SK-N-SH (cell line): Measurements from ENCODE around the gene DENND5A. TPM values are rescaled to one million over a fixed set of nuclear protein-coding genes. Genes with fewer than 3 reads are reported as not detected.

Experiments
- CTCF ChIA-PET: fragments of 300-600, 350-600 bp; formaldehyde crosslinking; extraction: SDS; loops from one replicate; lab custom pipeline; 2021; lab: Yijun Ruan, JAX
- POLR2A ChIA-PET: fragments of 350-600 bp; sonication (Branson Sonifier 250); formaldehyde crosslinking; extraction: SDS; loops from one replicate; lab custom pipeline; 2020; ENCODE audit warnings: antibody characterized with exemption, inconsistent platforms; lab: Yijun Ruan, JAX
- DNase-seq: peaks from one replicate; pipeline ENCODE4 v3.0.0; 2012
- H2AFZ ChIP-seq: fragments of 200-600 bp; sonication (generic); 2 replicates; pipeline ENCODE4 v1.8.1; 2016; ENCODE audit warnings: antibody characterized with exemption, mild to moderate bottlenecking, low read depth
- H3F3A ChIP-seq: fragments of 200-600 bp; sonication (generic); replicated peaks from 2 replicates; pipeline ENCODE3; 2016; ENCODE audit warnings: antibody characterized with exemption, mild to moderate bottlenecking; ENCODE audit not compliant: insufficient read depth
- H3K27ac ChIP-seq, 2 experiments: fragments of 200-500 bp in 1 of 2; fragments of 200-600 bp in 1 of 2; sonication (Bioruptor generic) in 1 of 2; sonication (generic), shearing (Covaris generic) in 1 of 2; 2 replicates each; pipeline versions ENCODE4 v1.5.1 to v1.6.1; 2014 to 2016; ENCODE audit warnings: low read depth in 2 of 2, inconsistent platforms in 1 of 2, low read length in 1 of 2, mild to moderate bottlenecking in 1 of 2, mixed read lengths in 1 of 2
- H3K27me3 ChIP-seq: fragments of 200-600 bp; sonication (generic), shearing (Covaris generic); 2 replicates; pipeline ENCODE4 v1.6.1; 2016; ENCODE audit warnings: mixed run types; ENCODE audit not compliant: insufficient read depth
- H3K36me3 ChIP-seq, 2 experiments: fragments of 200-500 bp in 1 of 2; fragments of 200-600 bp in 1 of 2; sonication (Bioruptor generic) in 1 of 2; sonication (generic) in 1 of 2; replicated peaks in 1 of 2; 2 replicates each; pipeline versions ENCODE3 to v1.5.1; 2014 to 2016; ENCODE audit warnings: low read length in 1 of 2, mild to moderate bottlenecking in 1 of 2; ENCODE audit not compliant: insufficient read depth in 2 of 2, control insufficient read depth in 1 of 2
- H3K4me1 ChIP-seq, 2 experiments: fragments of 200-500 bp in 1 of 2; fragments of 200-600 bp in 1 of 2; sonication (Bioruptor generic) in 1 of 2; sonication (generic), shearing (Covaris generic) in 1 of 2; 2 replicates each; pipeline versions ENCODE4 v1.5.1 to v1.6.1; 2014 to 2016; ENCODE audit warnings: low read depth in 1 of 2, low read length in 1 of 2, mixed run types in 1 of 2; ENCODE audit not compliant: insufficient read depth in 2 of 2, control insufficient read depth in 1 of 2
- H3K4me2 ChIP-seq: fragments of 200-600 bp; sonication (generic), shearing (Covaris generic); 2 replicates; pipeline ENCODE4 v1.6.1; 2017; ENCODE audit warnings: mixed run types
- H3K4me3 ChIP-seq, 2 experiments: fragments of 200-500 bp in 1 of 2; fragments of 200-600 bp in 1 of 2; sonication (Bioruptor generic) in 1 of 2; sonication (generic), shearing (Covaris generic) in 1 of 2; 2 replicates each; pipeline versions ENCODE4 v1.5.1 to v1.8.1; 2014 to 2016; ENCODE audit warnings: low read depth in 2 of 2, inconsistent platforms in 1 of 2, low read length in 1 of 2, mild to moderate bottlenecking in 1 of 2, mixed read lengths in 1 of 2, moderate library complexity in 1 of 2
- H3K79me2 ChIP-seq: fragments of 200-600 bp; sonication (generic); 2 replicates; pipeline ENCODE4 v1.8.1; 2017; ENCODE audit warnings: mild to moderate bottlenecking; ENCODE audit not compliant: insufficient read depth
- H3K9ac ChIP-seq: fragments of 200-600 bp; sonication (generic); 2 replicates; pipeline ENCODE4 v1.6.1; 2017; ENCODE audit warnings: mixed run types
- H3K9me2 ChIP-seq: fragments of 200-600 bp; sonication (generic); 2 replicates; pipeline ENCODE4 v1.6.1; 2017; ENCODE audit warnings: mixed run types
- H3K9me3 ChIP-seq: fragments of 200-600 bp; sonication (generic); 2 replicates; pipeline ENCODE4 v1.6.1; 2017; ENCODE audit warnings: mixed run types, mild to moderate bottlenecking, moderate library complexity
- H4K20me1 ChIP-seq: fragments of 200-600 bp; sonication (generic); 2 replicates; pipeline ENCODE4 v1.6.1; 2017; ENCODE audit warnings: mild to moderate bottlenecking, mixed run types; ENCODE audit not compliant: insufficient read depth
- CTCF ChIP-seq: fragments of 200-600 bp; sonication (generic); IDR thresholded peaks from 2 replicates; pipeline ENCODE4 v1.6.1; 2017; ENCODE audit warnings: antibody characterized with exemption, mild to moderate bottlenecking, moderate library complexity
- FOSL2 ChIP-seq: IDR thresholded peaks from 2 replicates; pipeline ENCODE4 v1.4.0; 2012; ENCODE audit warnings: low read depth, mild to moderate bottlenecking, moderate library complexity, borderline replicate concordance
- GABPA ChIP-seq: IDR thresholded peaks from 2 replicates; pipeline ENCODE4 v1.4.0; 2012; ENCODE audit warnings: low read depth, mild to moderate bottlenecking
- JUND ChIP-seq: IDR thresholded peaks from 2 replicates; pipeline ENCODE4 v1.4.0; 2012
- MEF2A ChIP-seq: IDR thresholded peaks from 2 replicates; pipeline ENCODE4 v1.4.0; 2012; ENCODE audit warnings: low read depth, borderline replicate concordance
- NFIC ChIP-seq: IDR thresholded peaks from 2 replicates; pipeline ENCODE4 v1.4.0; 2012; ENCODE audit warnings: borderline replicate concordance
- PBX3 ChIP-seq: IDR thresholded peaks from 2 replicates; pipeline ENCODE4; 2012
- RAD21 ChIP-seq: IDR thresholded peaks from 2 replicates; pipeline ENCODE4 v1.6.1; 2012; ENCODE audit warnings: mild to moderate bottlenecking, low read length
- RXRA ChIP-seq: IDR thresholded peaks from 2 replicates; pipeline ENCODE4 v1.4.0; 2012; ENCODE audit warnings: low read depth, mild to moderate bottlenecking, borderline replicate concordance
- SIN3A ChIP-seq: IDR thresholded peaks from 2 replicates; pipeline ENCODE4 v1.6.1; 2012; ENCODE audit warnings: low read depth, mild to moderate bottlenecking, low read length, moderate library complexity, borderline replicate concordance
- USF1 ChIP-seq: IDR thresholded peaks from 2 replicates; pipeline ENCODE4 v1.4.0; 2012; ENCODE audit warnings: low read depth, borderline replicate concordance
- YY1 ChIP-seq: IDR thresholded peaks from 2 replicates; pipeline ENCODE4 v1.4.0; 2012; ENCODE audit warnings: low read depth, mild to moderate bottlenecking
- ZBTB33 ChIP-seq: IDR thresholded peaks from 2 replicates; pipeline ENCODE4 v1.4.0; 2012; ENCODE audit warnings: low read depth, borderline replicate concordance
- polyA plus RNA-seq, 3 experiments: library from polyadenylated mRNA; depleted of rRNA; stranded (reverse); fragments of >200 nt; gene quantifications; 2 replicates each; pipeline ENCODE4 v1.2.3, GENCODE V29; 2012

Gene DENND5A
- polyA plus RNA-seq, 1 of the 3 experiments (the other 2 are of a cell fraction): 110 TPM

- Histone ChIP-seq H3K4me3 (no peak overlapping the region), H3K9ac (no peak overlapping the region), H3F3A (peaks cover 44% of the 10 kb centered on the region), H3K4me2 (no peak overlapping the region), H3K27ac (peak overlapping the region; percentile 20 to 70; a peak in 3 of 4 replicates), H2AFZ (no peak overlapping the region), H3K79me2 (peaks cover 16% of the 10 kb centered on the region; the same call in 1 of the 2 replicates), H3K4me1 (peaks cover 3 to 41% of the 10 kb centered on the region in 2 experiments; a peak in 3 of 4 replicates), H4K20me1 (peaks cover 8% of the 10 kb centered on the region; the same call in 1 of the 2 replicates), H3K9me3 (no peaks in the 10 kb centered on the region), H3K9me2 (no peaks in the 10 kb centered on the region), H3K36me3 (peaks cover 5 to 27% of the 10 kb centered on the region in 2 experiments), H3K27me3 (no peaks in the 10 kb centered on the region)
- CTCF ChIA-PET: interaction anchor here (0.7 to 1.5 kb wide), 4 partner anchors 28 to 348 kb away, joined by 3 to 5 read pairs (median 4); no protein-coding TSS in a partner anchor
- TF ChIP-seq USF1 (no peak), NFIC (no peak), ZBTB33 (no peak), RXRA (no peak), MEF2A (no peak; the same call in 1 of the 2 replicates), YY1 (no peak), JUND (peak; percentile 58), RAD21 (no peak), CTCF (no peak), GABPA (no peak), FOSL2 (peak; percentile 72), PBX3 (peak; percentile 30; the same call in 1 of the 2 replicates), SIN3A (no peak)
- DNase-seq: no peak
- POLR2A ChIA-PET: interaction anchor here (1.0 kb wide), 1 partner anchor 302 kb away, joined by 3 read pairs; the partner anchor contains the start of gene ZNF143
Measured at GRCh38 chr11:9158898-9159391, 106.2 kb downstream of the DENND5A start.
